WERI-Rb-1 (cell line): ENCODE data around the gene XAF1.
A peak's percentile ranks its signal among the peaks of the same experiment; 100 is the strongest.

Experiments used
- DNase-seq: peaks from one replicate; pipeline ENCODE4 v3.0.0-alpha.2; 2020
- H3K27ac ChIP-seq: fragments of 250-450 bp; sonication (Bioruptor Pico); 2 replicates; pipeline ENCODE4 v1.5.1; 2020; ENCODE audit warnings: mild to moderate bottlenecking, moderate library complexity
- H3K27me3 ChIP-seq: fragments of 250-450 bp; sonication (Bioruptor Pico); 2 replicates; pipeline ENCODE4 v1.5.1; 2021; ENCODE audit warnings: mild to moderate bottlenecking, low read depth, moderate library complexity; ENCODE audit not compliant: insufficient read depth, severe bottlenecking
- H3K36me3 ChIP-seq: fragments of 250-450 bp; sonication (Bioruptor Pico); 2 replicates; pipeline ENCODE4 v1.5.1; 2020; ENCODE audit warnings: mild to moderate bottlenecking, moderate library complexity
- H3K4me3 ChIP-seq: 2 replicates; pipeline ENCODE4 v1.5.1; 2011; ENCODE audit warnings: low read depth, mild to moderate bottlenecking, control low read depth, low read length
- H3K9me3 ChIP-seq: fragments of 250-450 bp; sonication (Bioruptor Pico); 2 replicates; pipeline ENCODE4 v1.5.1; 2021; ENCODE audit warnings: mild to moderate bottlenecking, moderate library complexity; ENCODE audit not compliant: severe bottlenecking
- TF ChIP-seq, protein P1 (sequence below): IDR thresholded peaks from 2 replicates; pipeline ENCODE4 v1.5.1; 2011; ENCODE audit warnings: low read depth, mild to moderate bottlenecking, control low read depth, inconsistent platforms, low read length

XAF1 gene

DNA sequence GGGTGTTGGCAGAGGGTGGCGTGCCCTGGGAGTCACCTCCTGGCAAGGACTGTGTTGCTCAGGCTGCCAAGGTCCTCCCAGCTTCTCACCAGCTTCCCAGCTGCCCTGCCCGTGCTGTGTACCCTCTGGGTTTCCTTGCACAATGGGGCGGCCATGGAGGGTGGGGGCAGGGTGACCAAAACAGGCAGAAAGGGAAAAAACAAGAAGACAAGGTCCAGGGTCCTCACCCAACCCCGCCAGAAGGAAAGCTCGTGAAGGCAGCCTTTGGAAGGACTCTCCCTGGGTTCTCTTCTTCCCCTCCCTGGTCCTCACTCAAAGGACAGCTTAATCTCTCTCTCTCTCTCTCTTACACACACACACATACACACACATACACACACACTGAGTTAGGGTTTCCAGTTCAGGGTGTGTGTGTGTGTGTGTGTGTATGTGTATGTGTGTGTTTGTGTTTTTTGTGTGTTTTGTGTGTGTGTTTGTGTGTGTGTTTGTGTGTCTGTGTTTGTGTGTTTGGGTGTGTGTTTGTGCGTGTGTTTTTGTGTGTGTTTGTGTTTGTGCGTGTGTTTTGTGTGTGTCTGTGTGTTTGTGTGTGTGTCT lies 44.7 kb upstream of the XAF1 start:
- Histone ChIP-seq H3K4me3 (no peak overlapping the region), H3K27me3 (peaks cover 31% of the 10 kb centered on the region), H3K27ac (no peak overlapping the region), H3K9me3 (no peaks in the 10 kb centered on the region), H3K36me3 (no peaks in the 10 kb centered on the region)
- TF ChIP-seq, protein P1, sequence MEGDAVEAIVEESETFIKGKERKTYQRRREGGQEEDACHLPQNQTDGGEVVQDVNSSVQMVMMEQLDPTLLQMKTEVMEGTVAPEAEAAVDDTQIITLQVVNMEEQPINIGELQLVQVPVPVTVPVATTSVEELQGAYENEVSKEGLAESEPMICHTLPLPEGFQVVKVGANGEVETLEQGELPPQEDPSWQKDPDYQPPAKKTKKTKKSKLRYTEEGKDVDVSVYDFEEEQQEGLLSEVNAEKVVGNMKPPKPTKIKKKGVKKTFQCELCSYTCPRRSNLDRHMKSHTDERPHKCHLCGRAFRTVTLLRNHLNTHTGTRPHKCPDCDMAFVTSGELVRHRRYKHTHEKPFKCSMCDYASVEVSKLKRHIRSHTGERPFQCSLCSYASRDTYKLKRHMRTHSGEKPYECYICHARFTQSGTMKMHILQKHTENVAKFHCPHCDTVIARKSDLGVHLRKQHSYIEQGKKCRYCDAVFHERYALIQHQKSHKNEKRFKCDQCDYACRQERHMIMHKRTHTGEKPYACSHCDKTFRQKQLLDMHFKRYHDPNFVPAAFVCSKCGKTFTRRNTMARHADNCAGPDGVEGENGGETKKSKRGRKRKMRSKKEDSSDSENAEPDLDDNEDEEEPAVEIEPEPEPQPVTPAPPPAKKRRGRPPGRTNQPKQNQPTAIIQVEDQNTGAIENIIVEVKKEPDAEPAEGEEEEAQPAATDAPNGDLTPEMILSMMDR, result no peak
- no peak for DNase-seq

DNA sequence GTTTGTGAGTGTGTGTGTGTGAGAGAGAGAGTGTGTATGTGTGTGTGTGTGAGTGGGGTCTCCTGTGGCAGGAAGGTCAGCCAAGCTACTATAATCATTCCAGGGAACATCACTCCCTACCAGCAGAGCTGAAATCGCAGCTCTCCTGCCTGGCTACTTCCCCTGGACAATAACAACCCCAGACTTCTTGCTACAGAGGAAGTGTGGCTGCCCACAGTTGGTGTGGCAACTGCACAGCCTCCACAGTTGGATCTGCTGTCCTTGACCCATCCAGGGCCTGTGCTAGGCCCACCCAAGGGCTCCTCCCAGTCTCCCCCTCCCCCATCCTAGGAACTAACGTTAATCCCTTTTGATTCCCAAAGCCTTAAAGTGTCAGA lies 44.2 kb upstream of the XAF1 start:
- no peaks in the 10 kb centered on the region for H3K9me3 ChIP-seq
- peaks cover 27% of the 10 kb centered on the region for H3K27me3 ChIP-seq
- no peaks in the 10 kb centered on the region for H3K36me3 ChIP-seq
- no peak for DNase-seq
- H3K4me3 ChIP-seq, result no peak overlapping the region
- TF ChIP-seq, protein P1, result no peak
- H3K27ac ChIP-seq, result no peak overlapping the region

DNA sequence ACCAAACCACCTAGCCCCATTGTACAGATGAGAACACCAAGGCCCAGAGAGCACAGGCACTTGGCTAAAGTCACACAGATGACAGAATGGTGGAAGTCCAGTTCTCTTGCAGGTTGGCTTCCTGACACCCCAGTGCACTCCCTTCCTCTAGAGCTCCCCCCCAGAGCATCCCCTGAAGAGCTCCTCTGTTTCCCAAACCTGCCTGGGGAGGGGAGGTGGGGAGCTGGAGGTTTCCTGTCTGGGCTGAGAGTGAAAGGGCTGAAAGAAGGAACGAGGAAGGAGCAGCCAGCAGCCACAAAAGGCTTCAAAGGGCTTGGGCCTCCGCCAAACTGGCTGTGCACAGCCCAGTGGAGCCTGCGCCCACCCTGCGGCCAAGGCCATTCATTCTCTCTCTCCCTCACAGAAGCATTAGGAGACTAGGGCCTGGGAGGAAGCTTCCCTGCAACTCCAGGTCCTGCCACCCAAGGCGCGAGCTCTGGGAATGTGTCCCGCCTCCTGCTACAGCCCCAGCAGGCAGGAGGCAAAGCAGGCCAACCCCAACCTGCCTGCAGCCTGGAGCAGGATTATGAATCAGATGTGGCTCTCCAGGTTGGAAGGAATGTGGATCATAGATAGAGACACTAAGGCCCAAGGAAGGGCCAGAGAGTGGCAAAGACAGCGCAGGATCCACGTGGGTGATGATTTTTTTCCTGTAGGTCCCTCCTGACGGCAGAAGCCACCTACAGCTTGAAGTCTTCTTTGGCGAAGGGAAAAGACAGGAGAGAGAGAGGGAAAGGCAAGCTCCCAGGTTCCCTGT lies 43.6 kb upstream of the XAF1 start:
- Histone ChIP-seq H3K27me3 (peaks cover 26% of the 10 kb centered on the region), H3K4me3 (peak overlapping the region; percentile 45), H3K9me3 (no peaks in the 10 kb centered on the region), H3K27ac (no peak overlapping the region), H3K36me3 (no peaks in the 10 kb centered on the region)
- TF ChIP-seq, protein P1, result peak; percentile 29
- peak; percentile 74 for DNase-seq

DNA sequence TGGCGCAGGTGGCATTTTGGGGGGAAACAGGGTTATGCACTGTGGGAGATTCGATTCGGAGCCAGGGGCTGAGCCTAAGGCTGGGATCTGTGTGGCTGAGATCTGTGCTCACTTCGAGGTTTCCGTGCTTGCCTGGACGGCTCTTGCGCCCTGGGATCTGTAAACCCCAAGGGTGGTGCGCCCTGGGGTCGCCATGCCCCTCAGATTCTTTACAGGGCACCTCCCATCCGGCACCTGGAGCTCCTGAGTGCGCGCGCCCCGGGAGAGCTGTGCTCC lies 43.1 kb upstream of the XAF1 start:
- H3K27me3 ChIP-seq, result peaks cover 28% of the 10 kb centered on the region
- peak overlapping the region; percentile 45 for H3K4me3 ChIP-seq
- TF ChIP-seq, protein P1, result no peak
- H3K9me3 ChIP-seq, result peaks cover 2% of the 10 kb centered on the region
- no peaks in the 10 kb centered on the region for H3K36me3 ChIP-seq
- DNase-seq, result no peak
- H3K27ac ChIP-seq, result no peak overlapping the region

DNA sequence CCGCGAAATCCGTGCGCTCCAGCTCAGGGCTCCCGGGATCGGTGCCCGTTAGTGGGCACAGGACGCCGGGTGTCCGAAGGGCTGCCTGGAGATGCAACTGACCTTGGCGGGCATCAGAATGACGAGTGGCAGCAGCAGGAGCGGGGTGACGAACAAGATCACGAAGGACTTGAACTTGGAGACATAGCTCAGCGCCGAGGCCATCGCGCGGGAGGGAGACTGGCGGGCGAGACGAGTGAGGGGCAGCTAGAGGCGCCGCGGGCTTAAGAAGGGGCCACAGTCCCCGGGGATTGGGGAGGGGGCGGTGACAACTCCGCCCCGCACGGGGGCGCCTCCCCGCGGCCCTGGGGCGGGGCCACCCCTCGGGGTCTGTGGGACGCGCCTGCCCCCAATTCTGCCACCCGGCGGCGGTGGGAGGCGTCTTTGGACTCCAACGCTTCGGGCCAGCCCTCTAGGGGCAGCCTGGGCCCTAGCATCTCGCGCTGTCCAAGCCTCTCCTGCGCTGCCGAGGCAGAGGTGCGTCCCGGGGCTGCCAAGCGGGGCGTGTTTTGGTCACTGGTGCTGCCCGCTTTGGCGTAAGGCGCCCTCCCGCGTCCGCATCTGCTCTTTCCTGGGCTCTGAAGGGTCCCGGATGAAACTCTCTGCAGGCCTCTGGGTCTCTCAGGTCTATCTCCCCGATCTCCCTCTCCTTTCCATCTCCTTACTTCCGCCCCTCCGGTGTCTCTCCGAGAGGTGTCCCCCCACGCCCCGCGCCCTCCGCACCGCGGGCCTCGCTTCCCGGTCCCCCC lies 42.5 kb upstream of the XAF1 start, which contains the start of gene SLC13A5:
Gene SLC13A5, minus strand, starts transcription at position 240 of the 788 bp plus-strand sequence. Its CDS starts 36 bp downstream, at position 204.
- peaks cover 4% of the 10 kb centered on the region for H3K9me3 ChIP-seq
- no peaks in the 10 kb centered on the region for H3K36me3 ChIP-seq
- DNase-seq, result peak; percentile 83
- H3K27ac ChIP-seq, result no peak within 1 kb of the TSS
- H3K27me3 ChIP-seq, result peaks cover 29% of the 10 kb centered on the region
- peak within 1 kb of the TSS; percentile 45 for H3K4me3 ChIP-seq
- TF ChIP-seq, protein P1, result peak; percentile 74
